Measurements from ENCODE around the gene CACNA1S.

Gene CACNA1S

GRCh38 chr1:201091256-201091655 lies 21.0 kb downstream of the CACNA1S start:
- DNase-seq, result no peak

GRCh38 chr1:201090541-201090940 lies 21.7 kb downstream of the CACNA1S start:
- DNase-seq, result no peak

GRCh38 chr1:201089596-201089995 lies 22.6 kb downstream of the CACNA1S start:
- no peak for DNase-seq

- DNase-seq, result no peak
Observed at GRCh38 chr1:201088901-201089525, 23.2 kb downstream of the CACNA1S start.

GRCh38 chr1:201088395-201088794 lies 23.8 kb downstream of the CACNA1S start:
- DNase-seq, result no peak

- no peak for DNase-seq
Observed at GRCh38 chr1:201085902-201086735, 26.1 kb downstream of the CACNA1S start.

- DNase-seq, result no peak
Observed at GRCh38 chr1:201084295-201084694, 27.9 kb downstream of the CACNA1S start.

GRCh38 chr1:201083741-201084140 lies 28.5 kb downstream of the CACNA1S start:
- no peak for DNase-seq

- no peak for DNase-seq
Observed at GRCh38 chr1:201080135-201080534, 32.1 kb downstream of the CACNA1S start.

GRCh38 chr1:201077736-201078135 lies 34.5 kb downstream of the CACNA1S start:
- DNase-seq, result no peak

- no peak for DNase-seq
Observed at GRCh38 chr1:201077116-201077515, 35.1 kb downstream of the CACNA1S start.

- no peak for DNase-seq
Observed at GRCh38 chr1:201076092-201076491, 36.1 kb downstream of the CACNA1S start.

- DNase-seq, result no peak
Observed at GRCh38 chr1:201074018-201074417, 38.2 kb downstream of the CACNA1S start.

GRCh38 chr1:201072922-201073321 lies 39.3 kb downstream of the CACNA1S start:
- no peak for DNase-seq

- no peak for DNase-seq
Observed at GRCh38 chr1:201072149-201072548, 40.1 kb downstream of the CACNA1S start.

GRCh38 chr1:201069636-201070035 lies 42.6 kb downstream of the CACNA1S start:
- no peak for DNase-seq

GRCh38 chr1:201068976-201069375 lies 43.2 kb downstream of the CACNA1S start:
- DNase-seq, result no peak

- no peak for DNase-seq
Observed at GRCh38 chr1:201066986-201067385, 45.2 kb downstream of the CACNA1S start.

GRCh38 chr1:201065686-201066085 lies 46.5 kb downstream of the CACNA1S start:
- no peak for DNase-seq

GRCh38 chr1:201064806-201065205 lies 47.4 kb downstream of the CACNA1S start:
- no peak for DNase-seq

- DNase-seq, result no peak
Observed at GRCh38 chr1:201063145-201063544, 49.1 kb downstream of the CACNA1S start.

- DNase-seq, result no peak
Observed at GRCh38 chr1:201062511-201063091, 49.6 kb downstream of the CACNA1S start.

- DNase-seq, result no peak
Observed at GRCh38 chr1:201061886-201062285, 50.3 kb downstream of the CACNA1S start.

- no peak for DNase-seq
Observed at GRCh38 chr1:201061049-201061448, 51.2 kb downstream of the CACNA1S start.
